GM18520 (cell line): ENCODE measurements around the gene MEIOSIN.
"Not testable (repeated sequence)": the region's sequence is repeated elsewhere in the genome, so short reads cannot be mapped to it uniquely, and the experiment has no call there.

ENCODE experiments used
- ATAC-seq: cut with Tn5 transposase; IDR thresholded peaks from one replicate; pipeline ENCODE4 v1.9.1; 2021; ENCODE audit not compliant: unreplicated experiment

Gene MEIOSIN

GRCh38 chr19:45717983-45718650, 15.1 kb upstream of the MEIOSIN start:
- ATAC-seq, result no peak

DNA sequence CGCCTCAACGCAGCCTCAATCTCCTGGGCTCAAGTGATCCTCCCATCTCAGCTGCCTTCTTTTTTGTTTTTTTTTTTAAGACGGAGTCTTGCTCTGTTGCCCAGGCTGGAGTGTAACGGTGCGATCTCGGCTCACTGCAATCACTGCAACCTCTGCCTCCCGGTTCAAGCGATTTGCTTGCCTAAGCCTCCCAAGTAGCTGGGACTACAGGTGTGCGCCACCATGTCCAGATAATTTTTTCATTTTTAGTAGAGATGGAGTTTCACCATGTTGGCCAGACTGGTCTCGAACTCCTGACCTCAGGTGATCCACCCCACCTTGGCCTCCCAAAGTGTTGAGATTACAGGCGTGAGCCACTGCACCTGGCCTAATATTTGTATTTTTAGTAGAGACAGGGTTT, 13.2 kb upstream of the MEIOSIN start:
- not testable (repeated sequence) for ATAC-seq

- ATAC-seq, result not testable (repeated sequence)
These were observed 4.6 kb upstream of the MEIOSIN start for GRCh38 chr19:45728683-45729082.

DNA sequence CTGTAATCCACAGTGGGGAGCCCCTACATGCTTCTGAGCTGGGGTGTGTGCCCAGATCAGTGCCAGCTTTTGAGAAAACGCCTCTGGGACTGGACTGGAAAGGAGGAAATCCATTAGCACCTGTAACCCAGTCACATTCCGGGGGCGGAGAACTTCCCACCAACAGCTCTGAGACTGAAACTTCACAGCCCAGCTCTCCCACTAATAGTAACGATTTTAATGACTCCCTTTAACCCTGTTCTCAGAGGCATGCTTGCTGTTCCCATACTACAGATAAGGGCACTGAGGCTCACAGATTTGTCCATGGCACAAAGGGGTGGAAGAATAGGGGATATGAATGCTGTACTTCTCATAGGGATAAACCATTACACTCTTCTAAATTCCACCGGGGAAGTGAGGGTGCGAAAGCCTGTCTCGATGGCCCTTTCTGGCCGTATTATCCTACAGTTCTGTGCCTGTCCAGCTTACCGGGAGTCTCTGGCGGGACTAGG, 3.4 kb upstream of the MEIOSIN start:
- no peak for ATAC-seq

DNA sequence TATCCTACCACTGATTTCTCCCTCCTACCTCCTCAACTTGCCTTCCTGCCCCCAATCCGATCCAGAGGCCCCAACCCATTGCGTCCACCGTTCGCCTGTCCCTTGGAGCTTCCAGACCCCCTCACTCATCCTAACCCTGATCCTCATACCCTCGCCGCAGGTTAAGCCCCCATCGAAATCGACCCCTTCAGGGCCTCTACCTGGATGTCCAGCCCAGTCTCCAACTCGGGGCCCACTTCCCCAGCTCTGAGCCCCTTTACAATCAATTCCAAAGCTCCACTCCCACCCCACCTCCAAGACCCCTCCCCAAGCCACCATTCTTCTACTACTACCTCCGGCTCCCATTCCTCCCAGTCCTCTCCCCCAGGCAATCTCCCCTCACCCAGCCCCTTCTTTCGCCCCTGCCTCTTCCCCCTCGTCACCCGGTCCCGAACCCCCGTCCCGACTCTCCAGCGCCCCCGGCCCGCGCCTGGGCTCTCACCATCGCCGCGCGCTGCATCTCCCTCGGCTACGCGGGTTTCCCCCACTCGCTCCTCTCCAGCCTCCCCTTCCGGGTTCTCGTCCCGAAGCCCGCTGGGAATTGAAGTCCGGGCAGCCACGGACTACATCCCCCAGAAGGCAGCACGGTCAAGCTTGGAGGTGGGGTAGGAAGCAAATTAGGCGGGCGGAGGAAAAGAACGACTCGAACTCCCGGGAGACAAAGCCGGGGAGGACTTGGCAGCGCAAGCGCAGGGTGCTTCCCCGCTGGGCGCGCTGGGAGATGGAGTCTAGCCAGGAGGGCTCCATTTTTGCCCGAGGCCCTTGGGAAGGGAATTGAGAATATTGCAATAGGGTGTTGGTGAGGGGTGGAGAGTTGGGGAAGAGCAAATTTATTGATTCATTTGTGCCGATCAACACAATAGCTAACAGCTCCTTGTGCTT, 2.6 kb upstream of the MEIOSIN start, which contains the start of gene FBXO46:
FBXO46 (minus strand) TSS at position 529 of the 921 bp plus-strand sequence. CDS start 17,401 bp downstream, outside the sequence.
- ATAC-seq, result peak; percentile 90

- ATAC-seq, result no peak
These were observed 6.5 kb downstream of the MEIOSIN start for GRCh38 chr19:45739498-45740439.

DNA sequence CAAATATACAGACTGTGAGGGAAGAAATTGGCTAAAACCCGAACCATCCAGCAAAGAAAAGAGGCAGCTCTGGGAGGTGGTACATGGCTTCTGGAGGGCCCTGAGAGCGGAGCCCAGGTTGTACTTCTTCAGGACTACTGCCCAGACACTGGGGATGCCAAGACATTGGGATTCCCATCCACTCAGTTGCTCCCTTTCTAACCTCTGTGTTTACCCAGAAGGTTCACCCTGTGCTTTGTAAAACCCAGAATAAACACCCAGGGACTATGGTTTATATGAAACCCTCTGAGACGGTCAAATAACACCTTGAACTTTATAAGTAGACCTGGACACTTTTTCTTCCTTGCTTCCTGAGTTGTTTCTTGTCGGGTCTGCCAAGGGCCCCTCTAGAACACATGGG, 9.7 kb downstream of the MEIOSIN start:
- no peak for ATAC-seq

- ATAC-seq, result no peak
These were observed 12.4 kb downstream of the MEIOSIN start for GRCh38 chr19:45745606-45746005.

DNA sequence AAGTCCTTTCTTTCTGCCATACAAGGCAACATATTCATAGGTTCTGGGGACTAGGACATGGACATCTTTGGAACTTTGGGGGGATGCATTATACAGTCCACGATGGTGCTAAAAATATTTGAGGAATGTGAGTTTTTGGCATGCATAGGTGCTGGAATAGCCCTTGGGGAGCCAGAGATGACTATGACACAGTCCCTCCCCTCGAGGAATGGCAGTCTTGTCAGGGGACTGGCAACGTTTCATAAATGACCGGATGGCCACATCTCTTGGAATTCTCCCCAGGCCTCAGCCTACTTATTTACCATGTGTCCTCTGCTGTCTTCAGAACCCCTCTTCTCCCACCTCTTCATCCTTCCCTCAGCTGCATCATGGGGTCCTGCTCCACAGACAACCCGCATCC, 13.6 kb downstream of the MEIOSIN start:
- ATAC-seq, result no peak

- no peak for ATAC-seq
These were observed 14.3 kb downstream of the MEIOSIN start for GRCh38 chr19:45747513-45747912.

GRCh38 chr19:45751483-45751882, 18.2 kb downstream of the MEIOSIN start:
- not testable (repeated sequence) for ATAC-seq

DNA sequence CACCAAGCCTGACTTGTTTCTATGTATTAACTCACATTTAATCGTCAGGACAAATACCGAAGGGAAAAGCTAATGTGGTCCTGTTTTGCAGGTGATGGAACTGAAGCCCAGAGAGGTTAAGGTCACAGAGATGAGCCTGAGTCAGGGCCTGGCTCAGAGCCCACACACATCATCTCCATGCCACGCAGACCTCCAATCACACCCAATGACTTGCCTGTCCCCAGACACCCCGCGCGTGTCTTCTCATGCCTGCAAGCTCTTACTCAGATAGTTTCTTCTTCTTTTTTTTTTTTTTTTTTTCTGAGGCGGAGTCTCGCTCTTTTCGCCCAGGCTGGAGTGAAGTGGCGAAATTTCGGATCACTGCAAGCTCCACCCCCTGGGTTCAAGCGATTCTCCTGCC, 19.4 kb downstream of the MEIOSIN start:
- no peak for ATAC-seq

GRCh38 chr19:45753548-45753947, 20.3 kb downstream of the MEIOSIN start:
- ATAC-seq, result no peak

GRCh38 chr19:45754323-45754722, 21.1 kb downstream of the MEIOSIN start:
- ATAC-seq, result no peak

DNA sequence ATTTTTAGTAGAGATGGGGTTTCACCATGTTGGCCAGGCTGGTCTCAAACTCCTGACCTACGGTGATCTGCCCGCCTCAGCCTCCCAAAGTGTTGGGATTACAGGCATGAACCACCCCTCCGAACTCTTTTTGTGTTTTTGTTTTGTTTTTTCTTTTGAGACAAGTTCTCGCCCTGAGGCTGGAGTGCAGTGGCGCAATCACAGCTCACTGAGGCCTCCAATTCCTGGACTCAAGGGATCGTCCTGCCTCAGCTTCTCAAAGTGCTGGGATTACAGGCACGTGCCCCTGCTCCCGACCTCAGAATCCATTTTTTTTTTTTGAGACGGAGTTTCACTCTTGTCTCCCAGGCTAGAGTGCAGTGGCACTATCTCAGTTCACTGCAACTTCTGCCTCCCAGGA, 24.5 kb downstream of the MEIOSIN start:
- ATAC-seq, result no peak

DNA sequence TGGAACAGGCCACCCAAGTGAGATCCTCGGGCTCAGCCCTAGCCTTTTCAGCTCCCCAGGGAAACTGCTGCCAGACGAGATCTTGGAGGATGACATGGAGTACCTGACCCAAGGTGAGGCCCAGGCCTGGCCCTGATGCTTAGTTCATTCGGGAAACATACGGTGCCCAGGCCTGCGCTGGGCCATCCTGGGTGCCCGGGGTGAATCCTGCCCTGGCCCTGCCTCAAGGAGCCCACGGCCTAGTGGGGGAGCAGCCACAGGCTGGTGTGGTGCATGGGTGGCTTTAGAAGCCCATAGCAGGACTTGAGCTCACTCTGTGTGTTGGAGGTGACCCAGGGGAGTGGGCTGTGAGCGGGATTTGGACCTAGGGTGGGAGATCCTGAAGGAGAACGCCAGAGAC, 25.7 kb downstream of the MEIOSIN start:
- ATAC-seq, result no peak

- ATAC-seq, result no peak
These were observed 28.5 kb downstream of the MEIOSIN start for GRCh38 chr19:45761714-45762113.

DNA sequence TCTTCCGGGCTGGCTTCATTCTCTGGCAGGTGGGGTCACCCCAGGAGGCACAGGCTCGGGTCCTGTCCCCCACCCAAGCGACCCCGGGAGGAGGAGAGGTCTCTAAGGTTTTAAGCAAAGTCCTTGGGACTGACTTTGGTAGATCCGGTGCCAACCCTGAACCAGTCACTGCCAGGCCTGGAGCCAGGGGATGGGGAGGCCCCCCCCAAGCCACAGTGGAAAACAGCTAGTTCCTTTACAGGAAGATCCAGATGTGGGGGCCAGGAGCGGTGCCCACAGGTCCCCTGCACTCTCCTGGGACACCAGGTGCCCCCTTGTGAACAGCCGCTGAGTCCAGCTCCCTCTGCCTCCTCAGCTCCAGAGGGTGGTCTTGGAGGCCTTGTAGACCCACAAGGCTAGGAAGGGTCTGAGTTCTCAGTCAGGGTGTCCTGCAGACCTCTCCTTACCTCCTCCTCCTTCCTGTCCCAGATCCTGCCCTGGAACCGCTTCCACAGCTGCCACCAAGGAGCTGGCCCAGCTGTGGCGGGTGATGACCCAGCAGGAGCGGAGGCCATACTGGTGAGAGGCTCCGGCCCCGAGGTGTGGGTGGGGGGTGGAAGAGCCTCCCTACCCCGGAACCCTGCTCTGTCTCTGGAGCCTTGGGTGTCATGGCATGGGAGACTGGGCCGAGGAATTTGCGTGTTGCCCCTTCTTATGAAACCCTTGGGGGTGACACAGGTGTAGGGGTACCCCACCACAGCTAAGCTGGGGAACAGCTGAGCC, 29.8 kb downstream of the MEIOSIN start:
- no peak for ATAC-seq

DNA sequence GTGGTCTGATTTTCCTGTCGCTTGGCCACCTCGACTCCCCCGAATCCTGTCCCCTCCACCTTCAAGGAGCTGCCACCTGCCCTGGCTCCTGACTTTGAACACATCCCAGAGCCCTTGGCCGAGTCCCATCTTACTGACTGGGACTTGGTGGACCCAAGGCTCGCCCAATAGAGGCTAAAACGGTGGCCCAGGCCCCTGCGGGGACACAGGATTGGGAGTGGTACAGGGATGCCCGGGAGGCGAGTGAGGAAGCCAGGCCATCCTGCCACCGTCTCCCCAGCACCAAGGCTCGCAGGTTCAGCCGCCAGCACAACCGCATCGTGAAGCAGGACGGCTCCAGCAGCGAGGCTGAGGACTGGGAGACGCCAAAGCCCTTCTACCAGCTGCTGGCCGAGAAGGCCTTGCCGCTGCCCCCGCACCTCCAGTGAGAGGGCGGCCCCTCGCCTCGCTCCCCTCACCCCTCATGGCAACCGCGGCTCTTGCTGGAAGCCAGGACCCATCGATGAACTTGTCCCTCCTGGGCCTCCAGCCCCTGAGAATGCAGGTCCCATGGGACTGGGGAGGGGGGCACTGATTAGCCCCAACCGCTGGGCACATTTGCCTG, 30.6 kb downstream of the MEIOSIN start:
- ATAC-seq, result no peak

DNA sequence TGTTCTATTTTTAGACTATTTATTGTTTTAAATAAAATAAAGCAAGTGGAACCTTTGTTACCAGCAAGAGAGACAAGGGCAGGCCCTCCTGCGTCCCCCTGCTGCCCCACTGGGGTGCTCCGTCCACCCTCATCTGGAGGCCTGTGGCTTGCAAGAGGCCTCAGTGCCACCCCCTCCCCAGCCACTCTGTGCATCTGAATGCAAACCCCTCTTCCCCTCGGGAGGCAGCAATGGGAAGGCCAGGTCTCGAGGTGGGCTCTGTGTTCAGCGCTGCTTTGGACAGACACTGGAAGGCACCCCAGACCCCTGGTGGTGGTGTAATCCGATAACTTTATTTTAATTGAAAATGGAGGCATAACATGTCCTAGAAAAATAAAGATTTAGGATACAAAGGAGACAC, 31.2 kb downstream of the MEIOSIN start:
- ATAC-seq, result no peak
